ENCODE measurements around the gene JPT2.

JPT2 gene

DNA sequence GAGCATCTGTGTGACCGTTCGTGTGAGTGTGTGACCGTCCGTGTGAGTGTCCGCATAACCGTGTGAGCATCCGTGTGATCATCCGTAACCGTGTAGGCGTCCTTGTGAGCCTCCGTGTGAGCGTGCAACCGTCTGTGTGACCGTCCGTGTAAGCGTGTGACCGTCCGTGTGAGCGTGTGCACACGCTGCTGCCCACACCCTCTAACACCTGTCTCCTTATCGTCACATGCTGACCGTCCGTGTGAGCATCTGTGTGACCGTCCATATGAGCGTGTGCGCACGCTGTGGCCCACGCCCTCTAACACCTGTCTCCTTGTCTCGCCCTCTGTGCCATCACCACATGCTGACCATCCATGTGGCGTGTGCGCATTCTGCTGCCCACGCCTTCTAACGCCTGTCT, 62.2 kb downstream of the JPT2 start:
- no peak overlapping the region for H2BK120ac ChIP-seq (ENCODE audit: low read depth, low read length)
- no CpG with 5 or more reads among the region's 33 CpGs for WGBS, 2 donors (ENCODE audit: extremely low coverage in 2 of 2, insufficient read length in 2 of 2, insufficient replicate concordance in 1 of 2)
- H3K4me3 ChIP-seq (ENCODE audit: low read length in 2 of 2), result peak overlapping the region in 1 of 2 donors; percentile 53
- no peak overlapping the region for H2BK12ac ChIP-seq (ENCODE audit: low read length)
- H3K14ac ChIP-seq (ENCODE audit: low read length), result peak overlapping the region; percentile 72
- no peak overlapping the region for H3K4ac ChIP-seq (ENCODE audit: low read length)
- H3K4me2 ChIP-seq (ENCODE audit: insufficient read depth, low read length, poor library complexity, severe bottlenecking), result no peak overlapping the region
- no peaks in the 10 kb centered on the region for H3K27me3 ChIP-seq (ENCODE audit: control insufficient read depth in 3 of 3, insufficient read depth in 3 of 3, low read depth in 1 of 3, low read length in 3 of 3)
- no peak overlapping the region for H2AFZ ChIP-seq (ENCODE audit: low read length)
- peaks cover 3 to 32% of the 10 kb centered on the region in 2 donors for H3K9me3 ChIP-seq (replicated peaks in 1 of 2; ENCODE audit: control insufficient read depth in 2 of 2, insufficient read depth in 1 of 2, low read depth in 1 of 2, low read length in 2 of 2)
- peaks cover 24 to 46% of the 10 kb centered on the region in 2 donors for H3K36me3 ChIP-seq (replicated peaks in 1 of 2; ENCODE audit: control insufficient read depth in 2 of 2, insufficient read depth in 2 of 2, low read length in 2 of 2)
- no peak overlapping the region for H3K27ac ChIP-seq (replicated peaks; ENCODE audit: low read length)
- H3K23ac ChIP-seq (ENCODE audit: low read depth, low read length, poor library complexity), result peak overlapping the region; percentile 59
- no peak overlapping the region for H2BK5ac ChIP-seq (ENCODE audit: low read length)
- no peak for DNase-seq (ENCODE audit: low spot score)
- H3K79me1 ChIP-seq (ENCODE audit: low read depth, low read length), result peaks cover 8% of the 10 kb centered on the region
- no peak overlapping the region for H4K8ac ChIP-seq (ENCODE audit: low read depth, low read length)
- H3K9ac ChIP-seq (ENCODE audit: low read depth, low read length, poor library complexity), result no peak overlapping the region
- no peak overlapping the region for H4K91ac ChIP-seq (ENCODE audit: low read depth, low read length, poor library complexity)
- no peaks in the 10 kb centered on the region for H3K4me1 ChIP-seq (ENCODE audit: control insufficient read depth in 2 of 2, insufficient read depth in 1 of 2, low read depth in 1 of 2, low read length in 2 of 2)
- H2BK15ac ChIP-seq (ENCODE audit: low read length), result no peak overlapping the region
- H2AK5ac ChIP-seq (ENCODE audit: low read depth, low read length), result no peak overlapping the region
- no peak overlapping the region for H3K18ac ChIP-seq (ENCODE audit: low read length)

DNA sequence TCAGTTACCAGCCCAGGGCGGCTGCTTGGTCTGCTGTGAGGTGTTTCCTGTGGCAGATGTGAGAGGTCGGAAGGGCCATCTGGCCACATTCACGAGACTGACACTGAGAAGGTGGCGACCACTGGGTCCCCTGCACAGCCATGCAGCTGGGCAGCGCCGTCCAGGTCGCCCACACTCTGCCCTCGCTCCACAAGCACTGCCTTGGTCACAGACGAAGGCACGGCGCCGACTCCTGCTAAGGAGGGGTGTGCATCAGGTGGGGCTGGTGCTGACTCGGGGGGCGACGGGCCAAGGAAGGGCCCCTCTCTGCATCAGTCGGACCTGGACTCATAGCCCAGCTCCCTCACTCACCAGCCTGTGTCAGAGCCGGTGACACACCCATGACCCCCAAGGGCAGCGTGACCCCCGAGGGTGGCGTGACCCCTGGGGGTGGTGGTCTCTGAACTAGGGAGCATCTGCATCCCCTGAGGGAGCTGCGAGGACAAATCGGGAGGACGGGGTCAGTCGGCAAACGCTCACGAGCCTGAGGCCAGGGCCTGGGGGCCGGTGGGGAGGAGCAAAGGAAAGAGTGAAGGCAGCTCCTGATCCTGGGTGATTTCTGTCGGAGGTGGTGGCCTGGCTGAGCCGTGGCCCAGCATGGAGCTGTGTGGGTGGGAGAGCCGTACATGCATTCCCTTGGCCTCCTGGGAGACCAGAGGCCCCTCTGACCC, 62.9 kb downstream of the JPT2 start:
- no peak overlapping the region for H3K4ac ChIP-seq (ENCODE audit: low read length)
- H2AFZ ChIP-seq (ENCODE audit: low read length), result no peak overlapping the region
- peak overlapping the region; percentile 78 for H2BK5ac ChIP-seq (ENCODE audit: low read length)
- peaks cover 0 to 28% of the 10 kb centered on the region in 2 donors for H3K9me3 ChIP-seq (replicated peaks in 1 of 2; ENCODE audit: control insufficient read depth in 2 of 2, insufficient read depth in 1 of 2, low read depth in 1 of 2, low read length in 2 of 2)
- H3K79me1 ChIP-seq (ENCODE audit: low read depth, low read length), result peaks cover 8% of the 10 kb centered on the region
- H3K27me3 ChIP-seq (ENCODE audit: control insufficient read depth in 3 of 3, insufficient read depth in 3 of 3, low read depth in 1 of 3, low read length in 3 of 3), result no peaks in the 10 kb centered on the region
- H3K4me3 ChIP-seq (ENCODE audit: low read length in 2 of 2), result no peak overlapping the region
- WGBS, 2 donors (ENCODE audit: extremely low coverage in 2 of 2, insufficient read length in 2 of 2, insufficient replicate concordance in 1 of 2), result no CpG with 5 or more reads among the region's 30 CpGs
- no peak overlapping the region for H2BK15ac ChIP-seq (ENCODE audit: low read length)
- peak overlapping the region; percentile 31 for H3K14ac ChIP-seq (ENCODE audit: low read length)
- no peak overlapping the region for H3K27ac ChIP-seq (replicated peaks; ENCODE audit: low read length)
- H3K18ac ChIP-seq (ENCODE audit: low read length), result no peak overlapping the region
- no peak overlapping the region for H4K91ac ChIP-seq (ENCODE audit: low read depth, low read length, poor library complexity)
- peak overlapping the region; percentile 59 for H3K23ac ChIP-seq (ENCODE audit: low read depth, low read length, poor library complexity)
- no peaks in the 10 kb centered on the region for H3K4me1 ChIP-seq (ENCODE audit: control insufficient read depth in 2 of 2, insufficient read depth in 1 of 2, low read depth in 1 of 2, low read length in 2 of 2)
- no peak overlapping the region for H2BK12ac ChIP-seq (ENCODE audit: low read length)
- no peak overlapping the region for H2BK120ac ChIP-seq (ENCODE audit: low read depth, low read length)
- peak overlapping the region; percentile 49 for H2AK5ac ChIP-seq (ENCODE audit: low read depth, low read length)
- no peak for DNase-seq (ENCODE audit: low spot score)
- H4K8ac ChIP-seq (ENCODE audit: low read depth, low read length), result no peak overlapping the region
- peaks cover 23 to 52% of the 10 kb centered on the region in 2 donors for H3K36me3 ChIP-seq (replicated peaks in 1 of 2; ENCODE audit: control insufficient read depth in 2 of 2, insufficient read depth in 2 of 2, low read length in 2 of 2)
- peak overlapping the region; percentile 83 for H3K9ac ChIP-seq (ENCODE audit: low read depth, low read length, poor library complexity)
- H3K4me2 ChIP-seq (ENCODE audit: insufficient read depth, low read length, poor library complexity, severe bottlenecking), result no peak overlapping the region

DNA sequence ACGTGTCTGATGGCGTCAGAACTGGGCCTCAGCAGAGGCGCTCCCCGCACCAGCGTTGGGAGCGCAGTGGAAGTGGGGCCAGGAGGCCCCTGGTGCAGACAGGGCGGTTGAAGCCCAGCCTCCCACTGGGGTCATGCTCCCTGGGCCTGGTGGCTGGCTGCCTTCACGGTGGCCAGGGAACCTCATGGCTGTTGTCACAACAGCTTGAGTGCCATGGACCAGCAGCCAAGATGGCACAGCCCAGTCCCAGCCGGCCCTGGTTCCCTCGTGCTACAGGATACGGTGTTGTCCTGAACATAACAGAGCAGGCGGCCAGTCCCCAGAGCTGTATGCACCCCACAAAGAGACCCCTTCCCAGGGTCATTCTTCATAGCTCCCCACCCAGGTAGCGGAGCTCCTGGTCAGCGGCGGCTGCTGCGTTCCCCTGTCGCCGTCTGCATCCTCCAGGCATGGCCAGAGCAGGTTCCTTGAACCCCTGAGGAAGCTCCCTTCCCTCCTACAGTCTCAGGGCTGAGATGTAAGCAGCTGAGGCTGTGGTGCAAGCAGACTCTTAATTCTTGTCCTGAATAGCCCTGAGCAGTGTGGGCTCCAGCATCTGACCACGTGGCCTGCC, 63.6 kb downstream of the JPT2 start:
- H3K27ac ChIP-seq (replicated peaks; ENCODE audit: low read length), result no peak overlapping the region

More for the DNA sequence above, 63.6 kb downstream of the JPT2 start:
- no peak overlapping the region for H2AK5ac ChIP-seq (ENCODE audit: low read depth, low read length)
- DNase-seq (ENCODE audit: low spot score), result no peak
- no peak overlapping the region for H3K18ac ChIP-seq (ENCODE audit: low read length)
- H3K9me3 ChIP-seq (replicated peaks in 1 of 2; ENCODE audit: control insufficient read depth in 2 of 2, insufficient read depth in 1 of 2, low read depth in 1 of 2, low read length in 2 of 2), result peaks cover 0 to 25% of the 10 kb centered on the region in 2 donors
- no peak overlapping the region for H3K23ac ChIP-seq (ENCODE audit: low read depth, low read length, poor library complexity)
- peaks cover 23 to 55% of the 10 kb centered on the region in 2 donors for H3K36me3 ChIP-seq (replicated peaks in 1 of 2; ENCODE audit: control insufficient read depth in 2 of 2, insufficient read depth in 2 of 2, low read length in 2 of 2)
- no peak overlapping the region for H2BK120ac ChIP-seq (ENCODE audit: low read depth, low read length)
- H3K4me1 ChIP-seq (ENCODE audit: control insufficient read depth in 2 of 2, insufficient read depth in 1 of 2, low read depth in 1 of 2, low read length in 2 of 2), result no peaks in the 10 kb centered on the region
- H3K4me2 ChIP-seq (ENCODE audit: insufficient read depth, low read length, poor library complexity, severe bottlenecking), result no peak overlapping the region
- no peak overlapping the region for H3K14ac ChIP-seq (ENCODE audit: low read length)
- H2AFZ ChIP-seq (ENCODE audit: low read length), result no peak overlapping the region
- no peak overlapping the region for H2BK5ac ChIP-seq (ENCODE audit: low read length)
- no peak overlapping the region for H4K91ac ChIP-seq (ENCODE audit: low read depth, low read length, poor library complexity)
- H2BK15ac ChIP-seq (ENCODE audit: low read length), result no peak overlapping the region
- no peak overlapping the region for H3K9ac ChIP-seq (ENCODE audit: low read depth, low read length, poor library complexity)
- H2BK12ac ChIP-seq (ENCODE audit: low read length), result no peak overlapping the region
- no peak overlapping the region for H3K4ac ChIP-seq (ENCODE audit: low read length)
- H3K27me3 ChIP-seq (ENCODE audit: control insufficient read depth in 3 of 3, insufficient read depth in 3 of 3, low read depth in 1 of 3, low read length in 3 of 3), result no peaks in the 10 kb centered on the region
- H3K79me1 ChIP-seq (ENCODE audit: low read depth, low read length), result peaks cover 8% of the 10 kb centered on the region
- no CpG with 5 or more reads among the region's 19 CpGs for WGBS, 2 donors (ENCODE audit: extremely low coverage in 2 of 2, insufficient read length in 2 of 2, insufficient replicate concordance in 1 of 2)
- no peak overlapping the region for H4K8ac ChIP-seq (ENCODE audit: low read depth, low read length)
- no peak overlapping the region for H3K4me3 ChIP-seq (ENCODE audit: low read length in 2 of 2)
